ENCODE data around the gene CAPZB. TPM values are rescaled to one million over a fixed set of nuclear protein-coding genes. Genes with fewer than 3 reads are reported as not detected.

Gene CAPZB
- total RNA-seq (ENCODE audit: low replicate concordance) = 264 and 286 TPM in 2 replicates
- long read RNA-seq, transcript CAPZB-201 (9 exons, 858 nt) = major isoform, 35 of 45 reads
- long read RNA-seq, partial matches to known transcripts = 2 of 45 reads
- long read RNA-seq, other reads (novel, unspliced or antisense) = 7 of 45 reads

GRCh38 chr1:19485362-19486187, at the start of gene CAPZB:
Gene CAPZB (minus strand): TSS chr1:19485539. CDS start chr1:19485438, 101 bp downstream.
- H3K36me3 Mint-ChIP-seq = peaks cover 6% of the 10 kb centered on the region
- no peak for TF ChIP-seq CTCF (conservative IDR thresholded peaks at IDR 0.05)
- H3K4me1 Mint-ChIP-seq (ENCODE audit: unreplicated experiment) = peaks cover 39% of the 10 kb centered on the region
- H3K27me3 Mint-ChIP-seq = no peaks in the 10 kb centered on the region
- H3K27ac Mint-ChIP-seq = peak within 1 kb of the TSS; percentile 92
- DNase-seq (ENCODE audit: extremely low spot score, unreplicated experiment) = peak; percentile 94
- no peaks in the 10 kb centered on the region for H3K9me3 Mint-ChIP-seq
- H3K4me3 Mint-ChIP-seq = peak within 1 kb of the TSS; percentile 94

DNA sequence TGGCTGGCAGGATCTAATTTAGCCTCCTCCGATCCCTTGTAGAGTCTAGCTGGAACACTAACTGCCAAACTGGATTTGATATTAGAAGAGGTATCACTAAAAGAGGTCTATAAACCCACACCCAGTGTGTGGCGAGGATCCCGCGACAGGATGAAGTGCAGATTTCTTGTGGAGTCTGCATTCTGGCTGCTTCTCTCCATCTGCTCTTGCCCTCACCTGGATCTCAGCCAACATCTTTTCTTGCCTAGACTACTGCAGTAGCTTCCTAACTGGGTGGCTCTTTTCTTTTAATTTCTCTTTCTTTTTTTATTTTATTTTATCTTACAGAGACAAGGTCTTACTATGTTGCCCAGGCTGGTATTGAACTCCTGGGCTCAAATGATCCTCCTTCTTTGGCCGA, 48.9 kb upstream of the CAPZB start:
- H3K27ac Mint-ChIP-seq = no peak overlapping the region
- H3K27me3 Mint-ChIP-seq = no peaks in the 10 kb centered on the region
- TF ChIP-seq CTCF (conservative IDR thresholded peaks at IDR 0.05) = no peak
- no peak for DNase-seq (ENCODE audit: extremely low spot score, unreplicated experiment)
- peaks cover 5% of the 10 kb centered on the region for H3K9me3 Mint-ChIP-seq
- no peaks in the 10 kb centered on the region for H3K36me3 Mint-ChIP-seq
- H3K4me1 Mint-ChIP-seq (ENCODE audit: unreplicated experiment) = no peaks in the 10 kb centered on the region
- no peak overlapping the region for H3K4me3 Mint-ChIP-seq

DNA sequence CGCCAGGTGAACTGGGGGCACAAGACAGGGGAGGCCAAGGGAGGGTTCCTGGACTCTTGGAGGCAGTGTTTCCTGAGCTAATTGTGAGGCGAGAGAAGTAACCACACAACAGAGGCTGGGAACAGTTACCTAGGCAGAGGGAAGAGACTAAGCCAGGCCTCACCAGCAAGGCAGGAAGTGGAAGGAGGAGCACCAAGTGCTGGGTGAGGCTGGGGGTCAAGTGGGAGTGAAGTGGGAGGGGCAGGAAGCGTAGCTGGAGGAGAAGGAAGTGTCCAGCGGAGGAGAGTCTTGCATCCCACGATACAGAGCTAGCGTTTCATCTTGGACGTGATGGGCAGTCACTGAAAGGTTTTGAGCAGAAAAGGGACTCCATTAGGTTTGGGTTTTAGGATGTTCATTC, 48.3 kb upstream of the CAPZB start:
- no peak for TF ChIP-seq CTCF (conservative IDR thresholded peaks at IDR 0.05)
- Mint-ChIP-seq H3K4me1 (ENCODE audit: unreplicated experiment) (no peaks in the 10 kb centered on the region), H3K4me3 (no peak overlapping the region), H3K27me3 (no peaks in the 10 kb centered on the region), H3K36me3 (no peaks in the 10 kb centered on the region), H3K27ac (no peak overlapping the region), H3K9me3 (peaks cover 5% of the 10 kb centered on the region)
- DNase-seq (ENCODE audit: extremely low spot score, unreplicated experiment) = no peak

GRCh38 chr1:19532519-19532918, 47.2 kb upstream of the CAPZB start:
- no peaks in the 10 kb centered on the region for H3K4me1 Mint-ChIP-seq (ENCODE audit: unreplicated experiment)
- H3K4me3 Mint-ChIP-seq = no peak overlapping the region
- DNase-seq (ENCODE audit: extremely low spot score, unreplicated experiment) = no peak
- TF ChIP-seq CTCF (conservative IDR thresholded peaks at IDR 0.05) = no peak
- no peak overlapping the region for H3K27ac Mint-ChIP-seq
- H3K27me3 Mint-ChIP-seq = no peaks in the 10 kb centered on the region
- no peaks in the 10 kb centered on the region for H3K36me3 Mint-ChIP-seq
- peaks cover 5% of the 10 kb centered on the region for H3K9me3 Mint-ChIP-seq

DNA sequence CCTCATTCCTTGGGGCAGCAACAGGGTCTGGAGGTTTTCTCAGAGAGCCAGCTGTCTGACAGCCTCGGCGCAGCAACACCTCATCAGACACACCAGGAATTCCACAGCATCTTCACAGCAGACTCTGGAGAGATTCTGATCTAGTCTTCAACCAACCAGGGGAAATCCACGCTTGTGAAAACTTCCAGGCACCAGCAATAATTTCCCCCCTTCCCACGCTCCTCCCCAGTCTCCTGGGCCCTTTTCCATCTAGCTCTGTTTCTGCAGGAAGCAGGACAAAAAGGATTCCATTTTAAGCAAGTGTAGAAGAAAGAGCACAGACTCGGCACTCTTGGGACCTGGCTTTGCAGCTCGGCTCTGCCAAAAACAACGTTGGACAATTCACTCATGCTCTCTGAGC, 44.3 kb upstream of the CAPZB start:
- Mint-ChIP-seq H3K4me3 (no peak overlapping the region), H3K27ac (no peak overlapping the region), H3K27me3 (no peaks in the 10 kb centered on the region), H3K4me1 (ENCODE audit: unreplicated experiment) (no peaks in the 10 kb centered on the region), H3K9me3 (no peaks in the 10 kb centered on the region), H3K36me3 (no peaks in the 10 kb centered on the region)
- TF ChIP-seq CTCF (conservative IDR thresholded peaks at IDR 0.05) = no peak
- no peak for DNase-seq (ENCODE audit: extremely low spot score, unreplicated experiment)
